CD4-positive, alpha-beta T cell treated with Interleukin-17A for 4 hours (primary cell): Measurements from ENCODE around the gene CYP19A1.
"Not testable (repeated sequence)": the region's sequence is repeated elsewhere in the genome, so short reads cannot be mapped to it uniquely, and the experiment has no call there.

ENCODE experiments used
- DNase-seq: peaks from one replicate; pipeline ENCODE4 v3.0.0-alpha.2; 2020; ENCODE audit warnings: mixed read lengths

The CYP19A1 gene

GRCh38 chr15:51288143-51289065, 50.0 kb downstream of the CYP19A1 start:
- no peak for DNase-seq

- DNase-seq, result no peak
These were observed 51.6 kb downstream of the CYP19A1 start for GRCh38 chr15:51286816-51287215.

- no peak for DNase-seq
These were observed 53.0 kb downstream of the CYP19A1 start for GRCh38 chr15:51285399-51285798.

GRCh38 chr15:51284871-51285270, 53.5 kb downstream of the CYP19A1 start:
- DNase-seq, result no peak

GRCh38 chr15:51283026-51283425, 55.4 kb downstream of the CYP19A1 start:
- no peak for DNase-seq

- DNase-seq, result not testable (repeated sequence)
These were observed 56.2 kb downstream of the CYP19A1 start for GRCh38 chr15:51282241-51282640.

GRCh38 chr15:51281368-51281967, 56.9 kb downstream of the CYP19A1 start:
- no peak for DNase-seq

GRCh38 chr15:51280838-51281237, 57.6 kb downstream of the CYP19A1 start:
- no peak for DNase-seq

- DNase-seq, result no peak
These were observed 59.0 kb downstream of the CYP19A1 start for GRCh38 chr15:51279391-51279790.

- DNase-seq, result no peak
These were observed 61.3 kb downstream of the CYP19A1 start for GRCh38 chr15:51277101-51277500.

GRCh38 chr15:51274956-51275355, 63.4 kb downstream of the CYP19A1 start:
- no peak for DNase-seq

- DNase-seq, result no peak
These were observed 67.7 kb downstream of the CYP19A1 start for GRCh38 chr15:51270706-51271105.

- DNase-seq, result no peak
These were observed 68.9 kb downstream of the CYP19A1 start for GRCh38 chr15:51269496-51269895.

- DNase-seq, result no peak
These were observed 70.7 kb downstream of the CYP19A1 start for GRCh38 chr15:51267703-51268083.

GRCh38 chr15:51267051-51267702, 71.2 kb downstream of the CYP19A1 start:
- no peak for DNase-seq

- DNase-seq, result no peak
These were observed 71.7 kb downstream of the CYP19A1 start for GRCh38 chr15:51266656-51267050.

- no peak for DNase-seq
These were observed 73.3 kb downstream of the CYP19A1 start for GRCh38 chr15:51265037-51265555.

GRCh38 chr15:51263726-51264125, 74.7 kb downstream of the CYP19A1 start:
- DNase-seq, result no peak

GRCh38 chr15:51263116-51263515, 75.3 kb downstream of the CYP19A1 start:
- DNase-seq, result no peak

GRCh38 chr15:51262463-51262862, 75.9 kb downstream of the CYP19A1 start:
- DNase-seq, result no peak

- not testable (repeated sequence) for DNase-seq
These were observed 77.3 kb downstream of the CYP19A1 start for GRCh38 chr15:51261113-51261512.

- no peak for DNase-seq
These were observed 78.2 kb downstream of the CYP19A1 start for GRCh38 chr15:51260202-51260601.

GRCh38 chr15:51255533-51255932, 82.9 kb downstream of the CYP19A1 start:
- no peak for DNase-seq

- DNase-seq, result no peak
These were observed 85.0 kb downstream of the CYP19A1 start for GRCh38 chr15:51253366-51253765.
